ENCODE data around the gene KIAA0232.
"Not testable (repeated sequence)": the region's sequence is repeated elsewhere in the genome, so short reads cannot be mapped to it uniquely, and the experiment has no call there.

KIAA0232 gene

DNA sequence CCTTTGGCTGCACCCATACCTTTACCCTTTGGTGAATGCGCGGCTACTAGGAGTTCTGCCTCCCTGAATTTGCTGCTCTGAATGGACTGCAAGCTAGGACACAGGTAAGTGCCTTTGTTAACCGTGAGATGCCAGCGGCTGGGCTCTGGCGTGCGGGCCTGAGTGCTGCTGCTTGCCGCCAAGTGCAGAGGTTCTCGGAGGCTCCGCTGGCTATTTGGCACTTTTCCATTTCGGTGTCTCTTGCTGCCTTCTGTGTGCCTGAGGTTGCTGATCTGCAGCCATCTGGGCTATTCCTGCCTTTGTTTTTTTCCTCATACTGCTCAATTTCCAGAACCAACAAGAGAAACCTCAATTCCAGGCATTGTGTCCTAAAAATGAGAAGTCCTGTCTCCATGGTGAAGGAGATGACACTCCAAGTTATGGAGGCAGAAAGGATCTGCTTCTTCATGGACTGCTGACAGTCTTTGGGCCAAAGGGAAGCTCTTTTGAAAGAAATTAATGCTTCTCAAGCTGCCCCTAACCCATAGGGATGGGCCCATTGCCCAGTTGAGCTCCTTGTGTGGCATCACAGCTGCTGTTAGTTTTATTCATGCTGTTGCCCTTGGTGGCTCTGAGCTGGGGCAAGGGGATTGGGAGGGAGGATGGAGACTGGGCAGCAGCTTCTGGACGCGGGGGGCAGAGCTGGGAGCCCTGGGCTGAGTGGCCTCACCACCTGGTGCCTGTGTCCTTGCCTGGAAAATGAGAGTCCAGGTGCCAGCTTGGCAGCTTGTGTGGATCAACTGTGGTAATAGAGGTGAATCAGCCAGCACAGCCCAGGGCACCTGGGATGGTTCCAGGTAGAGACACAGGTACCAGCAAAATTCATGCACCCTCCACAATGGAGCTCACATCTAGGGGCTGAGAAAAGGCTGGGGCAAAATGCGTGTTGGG is 123.3 kb downstream of the KIAA0232 start:
- no peak for DNase-seq (ENCODE audit: low read depth)

DNA sequence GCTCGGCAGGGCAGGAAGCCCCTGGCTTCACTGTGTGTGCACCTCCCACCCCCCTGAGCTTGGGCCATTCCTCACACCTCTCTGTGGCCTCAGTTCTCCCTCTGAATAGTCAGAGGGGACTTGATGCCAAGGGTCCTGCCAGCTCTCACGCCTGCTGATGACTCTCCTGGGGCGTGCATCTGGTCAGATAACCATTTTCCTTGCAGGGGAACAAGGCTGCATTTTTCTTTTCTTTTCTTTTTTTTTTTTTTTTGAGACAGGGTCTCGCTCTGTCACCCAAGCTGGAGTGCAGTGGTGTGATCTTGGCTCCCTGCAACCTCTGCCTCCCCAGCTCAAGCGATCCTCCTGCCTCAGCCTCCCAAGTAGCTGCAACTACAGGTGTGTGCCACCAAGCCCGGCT is 124.0 kb downstream of the KIAA0232 start:
- not testable (repeated sequence) for DNase-seq (ENCODE audit: low read depth)

DNA sequence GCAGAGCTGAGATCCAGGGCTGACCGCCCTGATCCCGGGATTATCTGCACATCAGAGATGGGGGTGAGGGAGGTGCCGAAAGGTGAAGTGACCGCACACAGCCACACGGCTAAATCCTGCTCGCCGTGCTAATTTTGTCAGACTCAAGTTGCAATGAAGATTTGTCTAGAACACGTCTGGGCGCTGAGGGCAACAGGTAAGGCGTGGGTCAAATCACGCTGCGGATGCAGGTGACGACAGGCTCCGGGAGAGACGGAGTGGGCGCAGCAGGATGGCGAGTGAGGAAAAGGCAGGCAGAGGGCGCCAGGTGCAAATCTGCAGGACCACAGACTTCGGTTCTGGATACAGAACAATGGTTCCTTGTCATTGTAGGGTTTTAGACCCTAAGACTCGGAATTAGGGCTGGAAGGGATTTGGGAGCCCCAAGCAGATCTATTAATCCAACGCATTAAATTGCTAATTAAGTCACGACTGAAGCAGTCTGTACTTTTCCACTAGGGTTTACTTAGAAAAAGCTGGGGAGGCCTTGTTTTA is 125.2 kb downstream of the KIAA0232 start:
- DNase-seq (ENCODE audit: low read depth), result no peak

DNA sequence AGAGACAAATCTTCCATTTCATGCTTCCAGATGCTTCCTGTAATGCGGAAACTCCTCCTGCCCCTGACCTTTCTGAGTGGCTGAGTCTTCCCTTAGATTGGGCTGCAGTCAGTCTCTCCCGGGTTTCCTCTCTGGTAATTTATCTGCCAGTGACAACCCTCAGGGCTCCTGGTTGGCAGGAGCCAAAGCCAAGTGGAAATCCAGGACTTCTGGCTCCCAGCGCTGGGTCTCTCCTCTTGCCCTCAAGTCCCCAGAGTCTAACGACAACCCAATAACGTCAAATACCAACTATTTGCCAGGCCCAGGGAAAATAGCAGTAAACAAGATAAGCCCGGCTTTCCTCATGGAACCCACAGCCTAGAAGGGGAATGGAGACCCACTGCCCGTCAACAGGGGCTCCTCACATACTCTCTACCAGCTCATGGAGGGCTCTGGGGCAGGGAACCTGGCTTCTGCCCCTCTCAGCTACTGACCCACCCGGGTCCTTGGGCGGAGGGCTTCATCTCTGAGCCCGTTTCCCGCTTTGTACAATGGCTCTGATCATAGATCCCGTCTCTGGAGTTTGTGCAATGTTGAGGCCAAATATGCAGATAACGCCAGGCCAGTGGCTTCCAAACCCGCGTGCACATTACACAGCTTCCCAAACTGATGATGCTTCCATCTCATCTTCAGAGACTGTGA is 126.0 kb downstream of the KIAA0232 start:
- DNase-seq (ENCODE audit: low read depth), result no peak

DNA sequence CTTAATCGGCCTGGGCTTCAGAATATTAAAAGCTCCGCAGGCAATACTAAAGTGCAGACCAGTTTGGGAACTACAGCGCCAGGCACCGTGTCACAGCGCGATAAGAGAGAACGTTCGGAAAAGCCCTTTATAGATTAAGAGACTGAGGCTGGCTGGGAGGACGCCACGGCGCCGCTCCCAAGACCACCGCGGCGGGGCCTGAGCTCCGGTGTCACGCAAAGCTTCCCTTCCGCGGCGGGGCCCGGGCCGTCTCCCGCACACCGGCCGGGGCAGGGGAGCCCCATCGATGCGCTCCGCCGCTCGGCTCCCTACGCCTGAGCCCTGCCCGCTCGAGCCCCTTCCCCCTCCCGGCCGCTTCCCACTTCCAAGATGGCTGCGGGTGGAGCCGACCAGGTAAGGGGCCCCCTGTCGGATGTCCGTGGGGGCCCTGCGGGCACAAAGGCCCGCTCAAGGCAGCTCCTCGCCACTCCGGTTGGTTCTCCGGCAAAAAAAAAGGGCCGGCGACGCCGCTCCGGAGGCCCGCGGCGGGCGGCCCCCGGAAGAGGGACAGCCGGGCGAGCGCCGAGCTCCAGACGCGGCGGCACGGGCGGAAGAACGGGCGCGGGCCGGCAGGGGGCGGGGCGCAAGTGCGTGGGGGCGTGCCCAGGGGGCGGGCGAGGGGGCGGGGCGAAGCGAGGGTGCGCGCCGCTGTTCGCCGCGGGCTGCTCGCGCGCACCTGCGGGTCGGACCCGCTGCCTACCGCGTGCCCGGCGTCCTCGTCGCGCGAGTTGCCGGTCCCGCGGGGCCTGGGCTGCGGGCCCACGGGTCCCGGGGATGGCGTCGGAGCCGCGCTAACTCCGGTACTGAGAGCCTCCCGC is 126.8 kb downstream of the KIAA0232 start, which contains the start of gene TBC1D14:
Gene TBC1D14, plus strand, starts transcription at position 714 of the 857 bp plus-strand sequence. CDS start 13,564 bp downstream, outside the sequence.
- DNase-seq (ENCODE audit: low read depth), result peak; percentile 69

DNA sequence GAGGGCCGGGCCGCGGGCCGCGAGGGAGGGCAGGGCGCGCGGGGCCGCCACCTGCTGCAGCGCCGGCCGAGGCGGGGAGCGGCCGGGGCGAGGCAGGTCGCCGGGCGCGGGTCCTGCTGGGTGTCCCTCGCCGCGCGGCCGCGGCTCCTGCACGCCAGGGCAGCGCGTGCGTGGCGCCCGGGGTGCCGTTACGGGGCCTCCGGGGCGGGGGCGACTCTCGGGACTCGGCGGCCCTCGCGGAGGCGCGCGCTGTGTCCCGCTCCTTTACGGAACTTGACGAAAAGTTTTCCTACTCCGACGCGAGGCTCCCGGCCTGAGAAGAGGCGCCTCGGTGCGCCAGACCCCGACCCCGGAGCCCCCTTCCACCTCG is 127.4 kb downstream of the KIAA0232 start:
- DNase-seq (ENCODE audit: low read depth), result no peak

DNA sequence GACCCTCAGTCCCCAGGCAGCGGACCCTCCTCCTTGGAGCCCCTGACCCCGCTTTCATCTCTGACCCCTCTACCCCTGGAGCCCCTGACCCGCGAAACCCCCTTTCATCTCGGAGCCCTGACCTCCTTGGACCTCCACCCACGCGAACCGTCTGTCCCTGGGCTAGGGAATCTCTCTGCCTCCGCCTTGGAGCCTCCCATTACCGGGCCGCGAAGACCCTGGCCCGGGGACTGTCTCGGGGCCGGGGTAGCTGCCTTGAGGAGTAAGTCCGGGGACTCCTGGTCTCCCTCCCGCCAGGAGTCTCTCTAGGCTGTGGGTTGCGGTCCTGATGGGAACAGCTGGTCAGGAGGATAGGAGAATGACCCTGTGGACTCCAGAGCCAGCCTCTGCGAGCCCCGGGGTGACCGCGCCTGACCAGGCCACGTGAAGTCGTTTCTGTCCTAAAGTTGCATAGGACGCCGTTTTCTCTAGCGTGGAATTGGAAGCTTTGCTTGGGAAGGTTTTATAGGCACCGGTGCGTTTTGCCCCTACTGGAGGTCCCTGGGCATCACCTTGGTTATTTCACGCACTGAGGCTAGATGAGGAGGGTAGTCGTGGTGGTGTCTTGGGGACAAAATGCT is 127.9 kb downstream of the KIAA0232 start:
- DNase-seq (ENCODE audit: low read depth), result no peak

DNA sequence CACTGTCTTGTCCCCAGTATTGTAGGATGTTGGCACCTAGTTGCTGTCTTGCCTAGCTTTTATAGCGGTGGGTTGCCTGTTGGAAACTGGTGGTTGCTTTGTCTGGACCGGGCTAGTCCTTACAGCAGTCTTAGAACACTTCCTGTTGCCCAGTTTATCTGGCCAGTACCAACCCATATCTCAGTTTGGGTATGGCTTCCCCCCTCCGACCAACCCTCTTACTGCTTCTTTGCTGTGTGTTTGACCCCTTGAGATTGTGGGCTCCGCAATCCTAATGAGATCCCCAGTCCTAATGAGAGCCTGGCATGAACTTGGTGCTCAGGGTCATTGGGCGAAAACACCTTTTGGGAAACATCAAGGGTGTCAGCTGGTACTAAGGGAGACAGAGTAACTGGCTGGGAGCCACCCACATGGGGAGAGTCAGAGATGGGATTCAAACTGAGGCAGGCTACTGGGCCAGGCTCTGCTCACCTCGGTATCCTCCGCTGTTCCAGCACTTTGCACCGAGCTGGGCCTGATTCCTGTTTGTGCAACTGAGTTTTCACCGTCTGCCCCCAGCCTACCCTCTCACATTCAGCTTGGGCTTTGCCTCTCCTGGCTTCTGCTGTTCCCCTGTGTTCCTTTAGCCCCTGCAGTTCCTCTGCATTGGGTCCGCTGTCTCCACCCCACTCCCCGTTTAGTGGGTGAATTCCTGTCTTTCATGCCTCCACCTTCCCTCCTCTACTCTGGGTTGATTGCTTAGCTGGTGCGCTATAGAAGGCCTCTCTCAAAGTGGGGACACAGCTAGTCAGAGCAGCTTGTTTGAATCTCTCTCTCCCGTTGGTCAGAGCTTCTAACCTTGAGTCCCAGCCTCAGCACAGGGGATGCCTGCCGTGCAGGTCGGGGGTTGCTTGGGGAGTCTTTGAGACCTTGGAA is 128.7 kb downstream of the KIAA0232 start:
- DNase-seq (ENCODE audit: low read depth), result no peak

DNA sequence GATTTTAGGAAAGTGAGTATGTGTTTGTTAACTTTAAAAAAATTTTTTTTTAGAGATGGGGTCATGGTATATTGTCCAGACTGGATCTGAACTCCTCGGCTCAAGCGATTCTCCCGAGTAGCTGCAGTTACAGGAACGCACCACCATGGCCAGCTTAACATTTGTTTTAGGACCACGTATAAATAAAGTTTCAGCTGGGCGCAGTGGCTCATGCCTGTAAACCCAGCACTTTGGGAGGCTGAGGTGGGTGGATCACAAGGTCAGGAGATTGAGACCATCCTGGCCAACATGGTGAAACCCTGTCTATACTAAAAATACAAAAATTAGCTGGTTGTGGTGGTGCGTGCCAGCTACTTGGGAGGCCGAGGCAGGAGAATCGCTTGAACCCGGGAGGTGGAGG is 129.4 kb downstream of the KIAA0232 start:
- DNase-seq (ENCODE audit: low read depth), result not testable (repeated sequence)

DNA sequence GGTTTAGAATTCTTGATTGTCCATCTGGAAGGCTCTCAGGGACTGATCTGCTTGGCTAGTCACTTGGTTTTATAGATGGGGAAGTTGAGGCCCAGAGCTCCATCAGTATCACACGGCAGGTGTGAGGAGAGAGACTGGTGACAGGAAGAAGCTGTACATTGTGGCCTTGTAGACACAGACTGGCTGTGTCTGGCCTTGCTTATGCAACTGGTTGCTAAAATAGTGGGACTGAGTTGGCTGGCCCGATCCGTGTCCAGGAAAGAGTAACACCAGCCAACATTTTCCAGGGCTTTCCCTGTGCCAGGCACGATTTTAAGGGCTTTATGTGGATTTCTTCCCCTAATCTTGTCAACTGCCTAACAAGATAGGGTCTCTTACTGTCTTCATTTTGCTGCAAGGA is 129.9 kb downstream of the KIAA0232 start:
- DNase-seq (ENCODE audit: low read depth), result no peak

DNA sequence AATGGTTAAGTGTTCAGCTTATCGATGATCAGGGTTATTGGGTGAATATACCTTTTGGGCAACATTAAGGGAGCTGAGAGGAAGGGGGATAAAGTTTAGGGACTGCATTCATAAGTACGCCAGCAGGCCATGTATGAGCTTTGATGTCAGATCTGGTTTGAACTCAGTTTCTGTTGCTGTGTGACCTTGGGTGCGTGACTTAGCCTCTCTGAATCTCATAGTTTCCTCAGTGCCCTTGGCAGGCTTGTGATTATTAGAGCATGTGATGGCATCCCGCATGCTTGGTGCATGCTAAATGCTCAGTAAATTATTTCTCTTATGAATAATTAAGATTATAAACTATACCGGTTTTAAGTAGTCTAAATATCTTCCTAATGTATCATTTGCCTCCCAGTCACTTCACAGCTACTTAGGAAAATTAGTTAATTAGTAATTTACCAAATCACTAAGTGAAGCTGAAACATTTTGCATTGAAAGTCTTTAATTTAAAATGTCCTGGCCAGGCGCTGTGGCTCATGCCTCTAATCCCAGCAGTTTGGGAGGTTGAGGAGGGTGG is 130.9 kb downstream of the KIAA0232 start:
- DNase-seq (ENCODE audit: low read depth), result no peak

DNA sequence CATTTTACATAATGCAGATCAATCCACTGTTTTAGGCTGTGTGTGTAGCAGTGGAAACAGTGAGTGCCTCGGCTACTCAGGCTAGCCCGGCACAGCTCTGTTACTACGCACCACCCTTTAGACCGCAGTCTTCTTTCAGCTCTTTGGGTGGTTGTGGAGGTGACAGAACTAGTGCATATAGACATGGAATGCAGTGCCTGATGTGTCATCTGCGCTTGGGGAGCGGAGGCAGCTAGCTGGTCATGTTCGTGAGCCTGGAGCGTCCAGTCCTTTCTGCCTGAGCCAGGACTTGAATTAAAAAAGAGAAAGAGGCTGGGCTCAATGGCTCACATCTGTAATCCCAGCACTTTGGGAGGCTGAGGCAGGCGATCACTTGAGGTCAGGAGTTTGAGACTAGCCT is 131.9 kb downstream of the KIAA0232 start:
- DNase-seq (ENCODE audit: low read depth), result no peak

DNA sequence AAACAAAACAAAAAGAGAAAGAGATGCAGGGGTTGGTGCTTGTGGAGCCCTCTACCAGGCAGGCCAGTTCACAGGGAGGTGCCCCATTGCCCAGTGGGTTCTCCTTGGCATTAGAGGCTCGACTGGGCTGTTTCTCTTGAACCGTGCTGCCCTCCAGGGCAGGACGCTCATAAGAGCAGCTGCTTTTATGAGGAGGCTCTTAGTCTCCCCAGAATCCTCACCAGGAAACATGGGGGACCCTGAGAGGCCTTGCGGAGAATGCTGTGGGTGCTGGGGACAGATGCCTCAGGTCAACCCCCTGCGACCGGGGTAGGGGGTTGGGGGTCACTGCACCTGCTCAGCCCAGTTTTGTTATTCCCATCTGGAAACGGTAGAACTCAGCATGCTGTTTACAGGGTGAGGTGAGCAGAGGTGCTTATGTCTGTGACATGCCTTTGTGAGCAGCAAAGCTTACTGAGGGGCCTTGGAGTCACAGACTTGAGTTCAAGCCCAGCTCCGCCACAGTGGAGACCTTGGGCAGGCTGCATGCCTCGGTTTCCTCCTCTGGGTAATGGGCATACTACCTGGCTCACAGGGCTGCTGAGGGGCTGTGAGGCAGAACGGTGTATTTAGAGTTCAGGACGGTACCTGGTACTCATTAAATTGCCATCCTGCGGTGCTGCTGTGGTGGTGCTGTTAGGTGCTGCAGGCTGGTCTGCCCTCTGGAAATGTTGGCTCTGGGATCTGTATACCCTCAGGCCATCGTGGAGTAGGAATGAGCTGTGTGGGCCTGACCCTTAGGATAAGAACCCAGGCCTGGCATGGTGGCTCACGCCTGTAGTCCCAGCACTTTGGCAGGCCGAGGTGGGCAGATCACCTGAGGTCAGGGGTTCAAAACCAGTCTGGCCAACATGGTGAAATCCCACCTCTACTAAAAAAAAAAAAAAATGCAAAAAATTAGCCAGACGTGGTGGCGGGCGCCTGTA is 132.8 kb downstream of the KIAA0232 start:
- no peak for DNase-seq (ENCODE audit: low read depth)

DNA sequence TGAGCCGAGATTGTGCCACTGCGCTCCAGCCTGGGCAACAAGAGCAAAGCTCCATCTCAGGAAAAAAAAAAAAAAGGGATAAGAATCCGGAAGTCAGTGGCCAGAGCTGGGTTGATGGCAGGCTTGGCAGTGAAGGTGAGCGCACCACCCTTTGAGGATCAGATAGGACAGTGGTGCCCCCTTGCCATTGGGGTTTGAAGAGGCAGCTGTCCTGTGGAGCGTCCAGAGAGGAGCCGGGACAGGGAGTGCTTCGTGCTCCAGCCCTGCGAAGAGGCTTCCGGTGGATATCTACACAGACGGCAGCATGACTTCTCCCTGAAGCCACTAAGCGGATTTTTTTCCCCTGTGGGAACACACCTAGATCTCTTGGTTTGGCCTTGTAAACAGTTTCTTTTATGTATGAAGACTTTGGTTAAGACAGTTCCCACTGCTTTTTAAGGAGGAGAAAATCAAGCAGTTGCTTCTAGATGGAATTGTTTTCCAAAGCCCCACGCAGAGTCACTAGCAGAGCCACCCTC is 133.6 kb downstream of the KIAA0232 start:
- DNase-seq (ENCODE audit: low read depth), result no peak

DNA sequence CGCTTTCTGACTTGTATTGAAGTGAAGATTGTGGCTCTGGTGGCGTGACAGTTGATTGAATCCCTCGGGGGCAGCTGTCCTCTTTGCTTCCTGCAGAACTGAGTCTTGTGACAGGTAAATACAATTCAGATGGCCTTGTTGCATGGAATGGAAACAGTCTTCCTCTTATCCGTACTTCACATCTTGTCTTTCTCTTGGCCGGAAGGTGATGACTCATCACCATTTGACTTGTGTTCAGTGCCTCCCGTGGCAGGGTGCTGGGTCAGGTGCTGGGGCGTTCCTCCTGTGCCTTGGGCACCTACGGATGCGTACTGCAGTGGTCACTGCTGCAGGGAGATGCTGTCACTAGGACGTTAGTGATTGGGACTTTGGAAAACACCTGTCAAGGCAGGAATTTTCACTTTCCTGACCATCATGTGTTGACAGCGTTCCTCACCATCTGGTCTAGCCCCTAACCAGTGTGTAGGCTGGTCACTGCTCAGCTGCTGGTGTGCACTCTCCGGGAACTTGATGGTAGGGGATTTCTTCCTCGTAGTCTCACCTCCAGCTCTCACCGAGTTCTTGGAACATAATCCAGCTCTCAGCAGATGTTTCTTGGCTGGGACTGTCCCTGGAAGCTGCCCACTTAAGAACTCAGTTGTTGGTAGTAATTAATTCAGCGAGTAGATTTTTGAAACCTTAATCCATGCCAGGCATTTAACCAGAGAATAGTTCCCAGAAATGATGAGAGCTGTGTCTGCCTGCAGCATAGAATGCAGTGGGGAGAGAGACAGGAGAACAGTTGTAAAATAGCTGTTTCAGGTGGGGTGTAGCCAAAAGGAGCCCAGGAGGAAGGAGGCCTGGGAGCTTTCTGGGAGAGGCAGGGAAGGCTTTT is 134.3 kb downstream of the KIAA0232 start:
- DNase-seq (ENCODE audit: low read depth), result no peak

DNA sequence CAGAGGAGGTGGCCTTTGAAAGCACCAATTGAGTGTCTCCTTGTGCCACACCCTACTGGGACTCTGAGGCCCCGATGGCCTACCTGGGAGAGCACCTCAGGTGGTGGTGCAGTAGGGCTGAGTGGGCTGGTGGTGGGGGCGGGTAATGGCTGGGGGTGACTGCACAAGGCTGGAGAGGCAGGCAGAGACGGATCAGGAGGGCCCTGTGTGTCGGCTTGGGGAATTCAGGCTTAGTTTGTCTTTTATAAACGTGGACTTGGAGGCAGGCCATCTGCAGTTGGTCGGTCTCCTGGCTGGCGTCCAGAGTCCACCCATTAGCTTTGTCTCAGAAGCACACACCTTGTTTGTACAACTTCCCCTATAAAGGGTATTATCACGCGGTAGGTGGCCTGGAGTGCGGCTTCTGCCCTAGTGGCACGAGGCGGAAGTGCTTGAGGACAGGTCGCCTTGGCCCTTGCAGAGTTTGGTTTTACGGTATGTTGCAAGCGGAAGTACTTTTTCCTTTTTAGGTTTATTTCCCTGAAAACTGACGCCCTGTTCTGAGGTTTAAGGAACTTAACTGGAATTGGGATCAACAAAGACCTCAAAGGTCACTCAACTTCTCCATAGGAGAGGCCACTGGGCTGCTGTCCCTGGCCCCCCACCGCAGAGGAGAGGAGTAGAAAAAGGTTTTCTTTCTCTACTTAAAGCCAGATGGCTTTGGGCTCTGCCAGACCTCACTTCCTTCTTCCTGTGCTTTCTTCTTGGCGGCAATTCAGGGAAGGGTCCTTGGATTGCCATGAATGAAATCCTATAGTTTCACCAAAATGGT is 135.1 kb downstream of the KIAA0232 start:
- no peak for DNase-seq (ENCODE audit: low read depth)

DNA sequence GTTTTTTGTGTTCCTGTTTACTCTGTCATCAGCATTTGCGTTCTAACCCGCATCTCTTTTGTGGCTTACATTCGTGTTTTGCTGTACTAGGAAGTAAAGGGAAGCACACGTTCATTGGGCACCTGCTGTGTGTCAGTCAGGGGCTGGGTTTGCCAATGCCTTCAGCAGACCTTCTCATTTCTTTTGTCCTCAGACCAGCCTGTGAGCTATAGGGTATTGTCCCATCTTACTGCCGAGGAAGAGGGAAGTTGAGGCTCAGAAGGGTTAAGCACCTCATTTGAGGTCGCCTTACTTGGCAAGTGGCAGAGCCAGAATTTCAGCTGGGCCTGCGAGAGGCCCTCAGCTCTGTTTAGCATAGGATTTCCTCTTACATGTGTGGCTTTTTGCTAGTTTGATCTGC is 135.8 kb downstream of the KIAA0232 start:
- no peak for DNase-seq (ENCODE audit: low read depth)

All from GM04504 (cell line).